GM12865 (cell line): Measurements from ENCODE around the gene RASD2.

Source experiments
- DNase-seq: peaks from one replicate; pipeline ENCODE4 v3.0.0; 2010; ENCODE audit warnings: low read depth
- H3K4me3 ChIP-seq: 2 replicates; pipeline ENCODE4 v1.5.1; 2011; ENCODE audit warnings: mild to moderate bottlenecking, low read depth, low read length, control low read depth
- CTCF ChIP-seq: IDR thresholded peaks from 2 replicates; pipeline ENCODE4 v1.5.1; 2011; ENCODE audit warnings: low read length, control low read depth, low read depth, inconsistent platforms; ENCODE audit not compliant: insufficient read depth; ENCODE audit errors: missing control alignments

The RASD2 gene

GRCh38 chr22:35596821-35597220, 56.2 kb downstream of the RASD2 start:
- TF ChIP-seq CTCF: no peak
- no peak for DNase-seq
- no peak overlapping the region for H3K4me3 ChIP-seq

- no peak for TF ChIP-seq CTCF
- DNase-seq: no peak
- H3K4me3 ChIP-seq: no peak overlapping the region
These were observed 57.2 kb downstream of the RASD2 start for GRCh38 chr22:35597692-35598395.

GRCh38 chr22:35598396-35598710, 57.7 kb downstream of the RASD2 start:
- no peak overlapping the region for H3K4me3 ChIP-seq
- DNase-seq: no peak
- TF ChIP-seq CTCF: no peak

- DNase-seq: no peak
- no peak for TF ChIP-seq CTCF
- H3K4me3 ChIP-seq: no peak overlapping the region
These were observed 58.7 kb downstream of the RASD2 start for GRCh38 chr22:35599364-35599763.

GRCh38 chr22:35600476-35600875, 59.8 kb downstream of the RASD2 start:
- TF ChIP-seq CTCF: no peak
- no peak overlapping the region for H3K4me3 ChIP-seq
- DNase-seq: no peak

- DNase-seq: no peak
- no peak overlapping the region for H3K4me3 ChIP-seq
- TF ChIP-seq CTCF: no peak
These were observed 60.5 kb downstream of the RASD2 start for GRCh38 chr22:35601013-35601580.
